Dendritic cell treated with granulocyte-macrophage colony-stimulating factor and Interleukin-4, amounts not matched to agents 40 ng/mL and 50 ng/mL, for 4 days (primary cell): ENCODE data around the gene CMSS1.
"Not testable (repeated sequence)": the region's sequence is repeated elsewhere in the genome, so short reads cannot be mapped to it uniquely, and the experiment has no call there.

Experiments used
- H3K27ac Mint-ChIP-seq: one replicate; pipeline ENCODE4 v1.8.0; 2022; ENCODE audit warnings: mild to moderate bottlenecking, mixed read lengths
- H3K27me3 Mint-ChIP-seq: one replicate; pipeline ENCODE4 v1.8.0; 2022; ENCODE audit warnings: mild to moderate bottlenecking, mixed read lengths
- H3K36me3 Mint-ChIP-seq: one replicate; pipeline ENCODE4 v1.8.0; 2022; ENCODE audit warnings: low read depth, mixed read lengths
- H3K4me1 Mint-ChIP-seq: one replicate; pipeline ENCODE4 v1.8.0; 2022; ENCODE audit warnings: low read depth, mixed read lengths
- H3K4me3 Mint-ChIP-seq: one replicate; pipeline ENCODE4 v1.8.0; 2022; ENCODE audit warnings: mild to moderate bottlenecking, moderate library complexity, mixed read lengths
- H3K9me3 Mint-ChIP-seq: one replicate; pipeline ENCODE4 v1.8.0; 2022; ENCODE audit warnings: mixed read lengths
- intact Hi-C: fragments of 100-400 bp; cut with micrococcal nuclease; formaldehyde crosslinking; loops from one replicate; pipeline ENCODE4 v1.15.0; 2022

Gene CMSS1

DNA sequence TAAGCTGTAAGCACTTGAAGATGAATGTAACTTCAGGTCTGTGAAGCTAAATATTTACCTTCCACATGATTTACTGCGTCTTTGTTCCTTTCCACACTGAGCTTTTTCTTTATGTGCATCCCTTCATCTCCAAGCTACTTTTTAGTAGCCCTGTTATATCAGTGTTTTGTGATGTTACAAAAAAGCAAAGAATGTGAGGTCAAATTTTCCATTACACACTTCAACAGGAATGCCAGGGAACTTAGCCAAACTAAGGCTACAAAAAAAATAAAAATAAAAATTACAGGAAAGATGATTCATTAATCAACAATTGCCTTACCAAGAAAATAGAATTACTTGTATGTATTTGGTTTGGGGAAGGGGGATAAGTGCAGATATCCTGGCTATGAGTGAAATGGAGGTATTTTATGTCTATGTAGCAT lies 223.7 kb downstream of the CMSS1 start:
- Mint-ChIP-seq H3K27me3 (no peaks in the 10 kb centered on the region), H3K4me3 (no peak overlapping the region), H3K27ac (no peak overlapping the region), H3K36me3 (no peaks in the 10 kb centered on the region), H3K4me1 (peaks cover 36% of the 10 kb centered on the region), H3K9me3 (no peaks in the 10 kb centered on the region)
- intact Hi-C loops, result loop anchor here (5.0 kb wide), 1 partner anchor 164 kb away; no protein-coding TSS in a partner anchor

DNA sequence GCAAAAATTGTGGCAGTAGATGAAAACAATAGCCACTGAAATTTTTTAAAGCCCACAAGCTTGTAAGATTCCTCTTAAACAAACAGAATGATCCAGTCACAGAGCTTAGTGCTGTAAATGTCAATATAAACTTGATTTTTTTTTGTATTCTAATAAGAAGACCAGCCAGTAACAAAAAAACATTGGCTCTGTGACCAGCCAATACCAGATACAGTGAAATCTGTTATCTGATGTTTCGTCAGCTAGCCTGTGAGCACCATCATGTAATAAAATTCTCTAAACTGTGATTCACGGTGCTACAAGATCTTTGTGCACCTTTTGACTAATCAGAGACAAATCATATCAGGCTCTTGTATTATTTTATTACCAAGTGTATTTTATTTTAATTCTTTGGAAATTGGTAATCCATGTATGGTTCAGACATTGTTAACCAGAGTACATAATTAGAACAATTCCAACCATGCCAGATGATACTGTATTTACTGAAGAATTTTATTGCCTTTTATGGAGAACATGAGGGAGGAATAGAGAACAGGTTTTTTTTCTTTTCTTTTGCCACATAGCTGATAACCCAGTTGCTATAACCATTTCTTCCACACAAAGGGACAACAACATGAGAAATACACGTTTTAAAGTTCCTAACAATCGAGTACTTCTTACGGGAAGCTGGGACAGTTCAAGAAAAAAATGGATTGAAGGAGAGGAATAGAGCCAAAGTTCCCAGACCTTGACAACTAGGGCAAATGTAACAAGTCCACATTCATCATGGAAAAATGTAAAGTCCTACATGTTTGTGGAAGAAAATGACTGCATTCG lies 224.7 kb downstream of the CMSS1 start:
- peak overlapping the region; percentile 51 for H3K27ac Mint-ChIP-seq
- H3K36me3 Mint-ChIP-seq, result no peaks in the 10 kb centered on the region
- H3K4me1 Mint-ChIP-seq, result peaks cover 42% of the 10 kb centered on the region
- no peaks in the 10 kb centered on the region for H3K27me3 Mint-ChIP-seq
- no peak overlapping the region for H3K4me3 Mint-ChIP-seq
- H3K9me3 Mint-ChIP-seq, result no peaks in the 10 kb centered on the region
- intact Hi-C loops, result loop anchor here (5.0 kb wide), 1 partner anchor 165 kb away; no protein-coding TSS in a partner anchor

- Mint-ChIP-seq H3K36me3 (no peaks in the 10 kb centered on the region), H3K4me1 (peaks cover 51% of the 10 kb centered on the region), H3K4me3 (no peak overlapping the region), H3K27me3 (no peaks in the 10 kb centered on the region), H3K27ac (peak overlapping the region; percentile 51), H3K9me3 (no peaks in the 10 kb centered on the region)
- intact Hi-C loops, result loop anchor here (5.0 kb wide), 1 partner anchor 166 kb away; no protein-coding TSS in a partner anchor
Measured at GRCh38 chr3:100043271-100043670, 225.6 kb downstream of the CMSS1 start.

DNA sequence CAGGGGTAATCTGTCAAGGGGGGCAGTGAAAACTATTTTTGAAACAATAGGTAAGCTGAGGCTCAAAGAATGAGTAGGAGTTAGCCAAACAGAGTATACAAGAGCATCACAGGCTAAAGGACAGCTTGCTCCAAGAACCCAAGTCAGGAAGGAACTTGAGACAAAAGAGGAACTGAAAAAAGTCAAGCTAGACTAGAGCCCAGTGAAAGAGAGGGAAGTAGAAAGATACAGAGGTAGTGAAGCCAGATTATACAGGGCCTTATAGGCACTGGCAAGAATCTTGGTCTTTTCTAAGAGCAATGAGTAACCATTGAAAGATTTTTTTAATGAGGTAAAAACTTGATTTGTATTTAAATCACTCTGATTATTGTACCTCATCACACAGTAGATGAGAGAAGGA lies 226.7 kb downstream of the CMSS1 start:
- Mint-ChIP-seq H3K4me1 (peaks cover 53% of the 10 kb centered on the region), H3K27me3 (no peaks in the 10 kb centered on the region), H3K4me3 (no peak overlapping the region), H3K27ac (peak overlapping the region; percentile 74), H3K9me3 (no peaks in the 10 kb centered on the region), H3K36me3 (no peaks in the 10 kb centered on the region)
- intact Hi-C loops, result loop anchor here (5.0 kb wide), 1 partner anchor 167 kb away; no protein-coding TSS in a partner anchor

- Mint-ChIP-seq H3K4me1 (peaks cover 53% of the 10 kb centered on the region), H3K36me3 (no peaks in the 10 kb centered on the region), H3K9me3 (no peaks in the 10 kb centered on the region), H3K4me3 (no peak overlapping the region), H3K27ac (peak overlapping the region; percentile 70), H3K27me3 (no peaks in the 10 kb centered on the region)
- intact Hi-C loops, result loop anchor here (5.0 kb wide), 1 partner anchor 148 kb away; no protein-coding TSS in a partner anchor
Measured at GRCh38 chr3:100045696-100046095, 228.0 kb downstream of the CMSS1 start.

- intact Hi-C loops, result loop anchor here (5.0 kb wide), 1 partner anchor 150 kb away; no protein-coding TSS in a partner anchor
- peak overlapping the region; percentile 72 for H3K27ac Mint-ChIP-seq
- H3K4me3 Mint-ChIP-seq, result no peak overlapping the region
- H3K9me3 Mint-ChIP-seq, result no peaks in the 10 kb centered on the region
- H3K36me3 Mint-ChIP-seq, result no peaks in the 10 kb centered on the region
- H3K4me1 Mint-ChIP-seq, result peaks cover 53% of the 10 kb centered on the region
- no peaks in the 10 kb centered on the region for H3K27me3 Mint-ChIP-seq
Measured at GRCh38 chr3:100046986-100047385, 229.3 kb downstream of the CMSS1 start.

DNA sequence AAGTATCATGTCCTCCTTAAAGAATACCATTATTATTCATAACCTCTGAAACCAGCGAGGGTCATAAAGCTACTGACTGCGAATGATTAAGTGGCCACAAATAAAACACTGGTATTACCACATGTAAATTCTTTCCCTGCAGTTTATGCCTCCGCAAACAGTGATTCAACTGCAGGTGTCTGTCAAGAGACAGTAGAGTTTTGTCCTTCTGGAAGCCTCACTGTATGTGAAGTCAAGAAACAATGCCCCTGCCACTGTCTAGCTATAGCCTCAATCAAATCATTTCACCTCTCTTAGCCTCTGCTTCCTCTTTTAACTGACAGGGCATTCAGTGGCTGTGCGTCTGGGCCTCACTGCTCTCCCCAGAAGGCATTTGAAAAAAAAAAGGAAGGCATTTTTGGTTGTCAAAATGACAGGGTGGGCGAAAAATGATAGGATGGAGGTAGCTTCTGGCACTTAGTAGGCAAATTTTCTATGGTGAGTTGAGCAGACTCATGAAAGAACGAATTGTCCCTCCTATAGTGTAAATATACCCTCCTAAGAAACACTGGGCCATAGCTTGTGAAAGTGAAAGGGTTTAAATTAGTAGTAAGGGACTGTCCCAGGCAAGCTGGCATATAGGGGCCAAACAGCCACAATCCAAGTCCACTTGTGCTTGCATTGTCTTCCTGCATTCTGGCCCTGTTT lies 229.9 kb downstream of the CMSS1 start:
- intact Hi-C loops, result loop anchor here (5.0 kb wide), 1 partner anchor 150 kb away; no protein-coding TSS in a partner anchor
- Mint-ChIP-seq H3K4me3 (peak overlapping the region; percentile 28), H3K36me3 (no peaks in the 10 kb centered on the region), H3K4me1 (peaks cover 51% of the 10 kb centered on the region), H3K9me3 (no peaks in the 10 kb centered on the region), H3K27ac (peak overlapping the region; percentile 72), H3K27me3 (no peaks in the 10 kb centered on the region)

DNA sequence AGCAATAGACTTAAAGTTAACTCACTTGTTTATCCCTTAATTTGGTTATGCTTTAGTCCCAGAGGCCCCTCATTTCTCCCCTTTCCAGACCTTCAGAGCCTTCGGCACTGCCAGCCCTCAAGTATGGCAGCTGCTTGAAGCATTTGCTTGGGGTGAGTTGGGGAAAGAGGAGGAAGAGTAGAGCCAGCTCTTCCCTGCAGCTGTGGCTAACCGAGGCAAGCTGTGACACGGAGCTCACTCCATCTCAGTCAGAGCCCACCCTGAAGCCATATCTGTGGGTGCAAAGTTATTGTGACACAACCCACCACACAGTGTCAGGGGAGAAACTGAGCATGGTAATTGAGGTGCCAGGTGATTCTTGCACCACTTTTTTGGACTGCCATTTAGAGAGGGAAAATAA lies 230.6 kb downstream of the CMSS1 start:
- Mint-ChIP-seq H3K36me3 (no peaks in the 10 kb centered on the region), H3K4me3 (no peak overlapping the region), H3K9me3 (no peaks in the 10 kb centered on the region), H3K27ac (peak overlapping the region; percentile 72), H3K4me1 (peaks cover 44% of the 10 kb centered on the region), H3K27me3 (no peaks in the 10 kb centered on the region)
- intact Hi-C loops, result loop anchor here (5.0 kb wide), 1 partner anchor 151 kb away; no protein-coding TSS in a partner anchor

- intact Hi-C loops, H3K27me3 Mint-ChIP-seq, H3K4me3 Mint-ChIP-seq, H3K9me3 Mint-ChIP-seq, H3K27ac Mint-ChIP-seq, H3K36me3 Mint-ChIP-seq: not testable (repeated sequence)
- H3K4me1 Mint-ChIP-seq, result peaks cover 15% of the 10 kb centered on the region
Measured at GRCh38 chr3:100051513-100051912, 233.9 kb downstream of the CMSS1 start.

- Mint-ChIP-seq H3K9me3 (no peaks in the 10 kb centered on the region), H3K27me3 (no peaks in the 10 kb centered on the region), H3K27ac (no peak overlapping the region), H3K4me1 (no peaks in the 10 kb centered on the region), H3K4me3 (no peak overlapping the region), H3K36me3 (no peaks in the 10 kb centered on the region)
- intact Hi-C loops, result no loop called here
Measured at GRCh38 chr3:100053951-100054620, 236.4 kb downstream of the CMSS1 start.

GRCh38 chr3:100057716-100058575 lies 240.3 kb downstream of the CMSS1 start:
- Mint-ChIP-seq H3K36me3 (no peaks in the 10 kb centered on the region), H3K9me3 (no peaks in the 10 kb centered on the region), H3K27me3 (no peaks in the 10 kb centered on the region), H3K4me1 (peaks cover 7% of the 10 kb centered on the region), H3K27ac (no peak overlapping the region), H3K4me3 (no peak overlapping the region)
- intact Hi-C loops, result no loop called here

- intact Hi-C loops, result no loop called here
- H3K27ac Mint-ChIP-seq, result no peak overlapping the region
- no peaks in the 10 kb centered on the region for H3K9me3 Mint-ChIP-seq
- H3K4me1 Mint-ChIP-seq, result peaks cover 14% of the 10 kb centered on the region
- H3K36me3 Mint-ChIP-seq, result no peaks in the 10 kb centered on the region
- H3K27me3 Mint-ChIP-seq, result no peaks in the 10 kb centered on the region
- H3K4me3 Mint-ChIP-seq, result no peak overlapping the region
Measured at GRCh38 chr3:100059472-100059871, 241.8 kb downstream of the CMSS1 start.
